H1 (cell line): ENCODE results near the gene DLX5. TPM values are rescaled to one million over a fixed set of nuclear protein-coding genes. Genes with fewer than 3 reads are reported as not detected.

Experiments
- CTCF ChIA-PET: fragments of 300-600 bp; sonication (Branson Sonifier 250); formaldehyde crosslinking; loops from one replicate; lab custom pipeline; 2021; ENCODE audit not compliant: partially characterized antibody; lab: Charles Lee
- POLR2A ChIA-PET: fragments of 300-600 bp; sonication (Branson Sonifier 250); formaldehyde crosslinking; loops from one replicate; lab custom pipeline; 2021; ENCODE audit warnings: inconsistent platforms; ENCODE audit not compliant: partially characterized antibody; lab: Charles Lee
- DNase-seq, 2 experiments: peaks; one replicate each; pipeline versions ENCODE4 v3.0.0 to v3.0.0-alpha.2; 2010 to 2022; ENCODE audit warnings: low spot score in 2 of 2, low read depth in 1 of 2, mixed read lengths in 1 of 2
- FAIRE-seq: peaks from 2 replicates; lab custom pipeline; 2011; peaks lifted over from hg19 to GRCh38; lab: Jason Lieb, UNC
- H2AFZ ChIP-seq: 2 replicates; pipeline ENCODE4 v1.8.1; 2012; ENCODE audit warnings: low read length, inconsistent platforms
- H2AK5ac ChIP-seq: 2 replicates; pipeline ENCODE4 v1.6.1; 2013; ENCODE audit warnings: low read depth, low read length
- H2BK120ac ChIP-seq: replicated peaks from 2 replicates; pipeline ENCODE3; 2013; ENCODE audit warnings: low read depth, low read length, inconsistent platforms
- H2BK12ac ChIP-seq: 2 replicates; pipeline ENCODE4 v1.6.1; 2013; ENCODE audit warnings: low read depth, low read length
- H2BK15ac ChIP-seq: 2 replicates; pipeline ENCODE4 v1.6.1; 2013; ENCODE audit warnings: low read length
- H2BK20ac ChIP-seq: 2 replicates; pipeline ENCODE4 v1.6.1; 2013; ENCODE audit warnings: low read length
- H2BK5ac ChIP-seq: 2 replicates; pipeline ENCODE4 v1.6.1; 2013; ENCODE audit warnings: low read depth, low read length
- H3K14ac ChIP-seq: 2 replicates; pipeline ENCODE4 v1.6.1; 2013; ENCODE audit warnings: inconsistent platforms; ENCODE audit not compliant: insufficient read length
- H3K18ac ChIP-seq: 2 replicates; pipeline ENCODE4 v1.6.1; 2013; ENCODE audit warnings: low read length; ENCODE audit errors: extremely low read depth
- H3K23ac ChIP-seq: 2 replicates; pipeline ENCODE4 v1.6.1; 2013; ENCODE audit warnings: inconsistent platforms; ENCODE audit not compliant: insufficient read length
- H3K23me2 ChIP-seq: 2 replicates; pipeline ENCODE4 v1.6.1; 2013; ENCODE audit warnings: low read depth, low read length
- H3K27ac ChIP-seq: 2 replicates; pipeline ENCODE4 v1.6.1; 2011; ENCODE audit warnings: low read depth, low read length, inconsistent platforms
- H3K27me3 ChIP-seq, 4 experiments: replicated peaks in 1 of 4; 1 replicate in 1 of 4; 2 replicates in 3 of 4; pipeline versions ENCODE4 v1.6.1 to v1.8.1; 2011 to 2013; ENCODE audit warnings: low read length in 3 of 4, mild to moderate bottlenecking in 3 of 4, inconsistent platforms in 2 of 4, mixed read lengths in 2 of 4, moderate library complexity in 1 of 4; ENCODE audit not compliant: control insufficient read depth in 3 of 4, insufficient read depth in 3 of 4; ENCODE audit errors: extremely low read depth in 1 of 4
- H3K36me3 ChIP-seq, 4 experiments: 2 replicates each; pipeline versions ENCODE4 v1.6.1 to v1.8.1; 2011 to 2013; ENCODE audit warnings: mild to moderate bottlenecking in 4 of 4, low read length in 3 of 4, moderate library complexity in 2 of 4, control low read depth in 1 of 4, inconsistent platforms in 1 of 4; ENCODE audit not compliant: insufficient read depth in 4 of 4, control insufficient read depth in 2 of 4
- H3K4ac ChIP-seq: replicated peaks from 2 replicates; pipeline ENCODE3; 2013; ENCODE audit warnings: low read length, low read depth, mixed read lengths, inconsistent platforms; ENCODE audit not compliant: insufficient read length
- H3K4me1 ChIP-seq, 4 experiments: replicated peaks in 1 of 4; 1 replicate in 1 of 4; 2 replicates in 3 of 4; pipeline versions ENCODE4 v1.6.1 to v1.8.1; 2011 to 2013; ENCODE audit warnings: low read length in 3 of 4, inconsistent platforms in 2 of 4, mixed read lengths in 1 of 4; ENCODE audit not compliant: insufficient read depth in 4 of 4, control insufficient read depth in 3 of 4
- H3K4me2 ChIP-seq, 2 experiments: 2 replicates each; pipeline versions ENCODE4 v1.6.1 to v1.8.1; 2011 to 2013; ENCODE audit warnings: low read depth in 2 of 2, low read length in 2 of 2, control low read depth in 1 of 2, inconsistent platforms in 1 of 2, mild to moderate bottlenecking in 1 of 2; ENCODE audit not compliant: insufficient read depth in 1 of 2
- H3K4me3 ChIP-seq, 4 experiments: fragments of 200-600, 300-600 bp in 1 of 4; sonication (generic), shearing (Covaris generic), sonication (Bioruptor Twin) in 1 of 4; 2 replicates each; pipeline versions ENCODE4 v1.5.1 to v1.8.1; 2011 to 2016; ENCODE audit warnings: low read length in 4 of 4, low read depth in 3 of 4, control low read depth in 2 of 4, inconsistent platforms in 2 of 4, mild to moderate bottlenecking in 2 of 4, mixed read lengths in 1 of 4, moderate library complexity in 1 of 4; ENCODE audit not compliant: insufficient read depth in 2 of 4; ENCODE audit errors: extremely low read depth in 1 of 4
- H3K56ac ChIP-seq: replicated peaks from 2 replicates; pipeline ENCODE3; 2013; ENCODE audit warnings: low read depth, mild to moderate bottlenecking, mixed read lengths, low read length, inconsistent platforms; ENCODE audit not compliant: insufficient read length
- H3K79me1 ChIP-seq: 2 replicates; pipeline ENCODE4 v1.6.1; 2013; ENCODE audit warnings: low read depth, low read length, control low read depth
- H3K79me2 ChIP-seq, 2 experiments: 2 replicates each; pipeline versions ENCODE4 v1.6.1 to v1.8.1; 2012 to 2013; ENCODE audit warnings: low read length in 2 of 2, mild to moderate bottlenecking in 2 of 2, inconsistent platforms in 1 of 2; ENCODE audit not compliant: insufficient read depth in 2 of 2, control insufficient read depth in 1 of 2
- H3K9ac ChIP-seq, 4 experiments: replicated peaks in 1 of 4; 1 replicate in 1 of 4; 2 replicates in 3 of 4; pipeline versions ENCODE4 v1.6.1 to v1.8.1; 2011 to 2013; ENCODE audit warnings: low read depth in 3 of 4, low read length in 3 of 4, control low read depth in 2 of 4, mild to moderate bottlenecking in 2 of 4, moderate library complexity in 2 of 4, inconsistent platforms in 1 of 4; ENCODE audit errors: extremely low read depth in 1 of 4
- H3K9me3 ChIP-seq, 2 experiments: 2 replicates each; pipeline versions ENCODE4 v1.6.1 to v1.8.1; 2012 to 2013; ENCODE audit warnings: mild to moderate bottlenecking in 2 of 2, moderate library complexity in 2 of 2, control low read depth in 1 of 2, inconsistent platforms in 1 of 2, low read depth in 1 of 2, low read length in 1 of 2, mixed read lengths in 1 of 2; ENCODE audit not compliant: insufficient read depth in 2 of 2
- H4K20me1 ChIP-seq, 2 experiments: replicated peaks in 1 of 2; 2 replicates each; pipeline versions ENCODE3 to v1.8.1; 2011 to 2013; ENCODE audit warnings: inconsistent platforms in 2 of 2, low read length in 2 of 2, mild to moderate bottlenecking in 1 of 2; ENCODE audit not compliant: insufficient read depth in 2 of 2, control insufficient read depth in 1 of 2
- H4K5ac ChIP-seq: 2 replicates; pipeline ENCODE4 v1.6.1; 2013; ENCODE audit warnings: low read length, low read depth, mixed read lengths, inconsistent platforms; ENCODE audit not compliant: insufficient read length
- H4K8ac ChIP-seq: 2 replicates; pipeline ENCODE4 v1.8.0; 2013; ENCODE audit warnings: mild to moderate bottlenecking, moderate library complexity, low read length, inconsistent platforms; ENCODE audit not compliant: insufficient read depth; ENCODE audit errors: extremely low read depth
- H4K91ac ChIP-seq: replicated peaks from 2 replicates; pipeline ENCODE3; 2013; ENCODE audit warnings: low read length, mixed read lengths, inconsistent platforms; ENCODE audit not compliant: insufficient read length
- ASH2L ChIP-seq: fragments of 200-600, 300-600 bp; sonication (generic); IDR thresholded peaks from one replicate; pipeline ENCODE4 v1.7.1; 2017; ENCODE audit warnings: low read length
- CHD1 ChIP-seq: IDR thresholded peaks from 2 replicates; pipeline ENCODE4 v1.6.1; 2012; ENCODE audit warnings: low read depth, low read length, improper control_type of control experiment
- CTBP2 ChIP-seq: IDR thresholded peaks from 2 replicates; pipeline ENCODE4 v1.7.0; 2011; ENCODE audit warnings: borderline replicate concordance, mild to moderate bottlenecking, moderate library complexity, mixed read lengths, low read length; ENCODE audit not compliant: insufficient read depth, insufficient read length
- EZH2 ChIP-seq: fragments of 200-600 bp; sonication (generic); IDR thresholded peaks from 2 replicates; pipeline ENCODE4 v1.7.1; 2012; ENCODE audit warnings: low read depth, mild to moderate bottlenecking, moderate library complexity, low read length, inconsistent platforms; ENCODE audit not compliant: severe bottlenecking
- POLR2A ChIP-seq, 2 experiments: IDR thresholded peaks; 1 replicate in 1 of 2; 2 replicates in 1 of 2; pipeline ENCODE4 v1.6.1; 2011; ENCODE audit warnings: low read depth in 2 of 2, low read length in 2 of 2, mild to moderate bottlenecking in 2 of 2; ENCODE audit errors: control extremely low read depth in 1 of 2
- RAD21 ChIP-seq, 2 experiments: IDR thresholded peaks in 1 of 2; conservative IDR thresholded peaks in 1 of 2; 2 replicates each; pipeline ENCODE4 v1.6.1; 2011; ENCODE audit warnings: low read depth in 2 of 2, low read length in 2 of 2, improper control_type of control experiment in 1 of 2, inconsistent platforms in 1 of 2, mild to moderate bottlenecking in 1 of 2, moderate library complexity in 1 of 2
- RNF2 ChIP-seq: fragments of 200-900, 300-1000 bp; sonication (generic); IDR thresholded peaks from 2 replicates; pipeline ENCODE4 v1.7.1; 2016; ENCODE audit warnings: borderline replicate concordance, low read depth, mild to moderate bottlenecking, antibody characterized with exemption, low read length; ENCODE audit not compliant: poor library complexity, severe bottlenecking; ENCODE audit errors: missing control alignments
- SP1 ChIP-seq: IDR thresholded peaks from 2 replicates; pipeline ENCODE4 v1.6.1; 2011; ENCODE audit warnings: low read depth, low read length
- WGBS, 2 experiments: shearing (Covaris generic) in 1 of 2; methylation state at CpG; one replicate each; pipeline versions ENCODE4 v1.1.6 to v1.1.7; 2013 to 2015; ENCODE audit warnings: low lambda C conversion rate in 2 of 2, mixed read lengths in 2 of 2, inconsistent platforms in 1 of 2, low coverage in 1 of 2, missing lambda C conversion rate in 1 of 2; ENCODE audit not compliant: insufficient replicate concordance in 2 of 2, insufficient coverage in 1 of 2, insufficient read length in 1 of 2; ENCODE audit errors: extremely low coverage in 1 of 2, missing lambda C conversion rate in 1 of 2; 5-methylcytosine and 5-hydroxymethylcytosine counted together
- polyA plus RNA-seq, 7 experiments: library from polyadenylated mRNA; depleted of rRNA in 3 of 7; stranded (reverse) in 5 of 7; unstranded in 2 of 7; fragments of >200 nt in 5 of 7; fragments of 200-250 nt in 2 of 7; gene quantifications; 1 replicate in 5 of 7; 2 replicates in 1 of 7; 4 replicates in 1 of 7; pipeline versions ENCODE4 v1.2.1 to v1.2.3, GENCODE V29; 2011 to 2013; ENCODE audit warnings: missing spikeins in 2 of 7, mixed read lengths in 2 of 7
- total RNA-seq: library from RNA; stranded (reverse); fragmentation: NEBNext Ultra II Directional; extraction: Animal tissue kit (Norgen Biotek cat#: 25700); gene quantifications from 2 replicates; pipeline ENCODE4 v1.2.1, GENCODE V29; 2021
- TF ChIP-seq, protein P1 (sequence below): IDR thresholded peaks from 2 replicates; pipeline ENCODE4 v1.6.1; 2012; ENCODE audit warnings: inconsistent platforms

The DLX5 gene
- total and polyA plus RNA-seq, 2 of the 8 experiments (the other 6 are each of a cell fraction or from before 2014, with no cell fraction given): not detected

GRCh38 chr7:97020996-97021746 is 3.5 kb downstream of the DLX5 start:
- Histone ChIP-seq H3K4me1 (peaks cover 24 to 49% (median 38%) of the 10 kb centered on the region in 4 experiments), H3K14ac (no peak overlapping the region), H3K4ac (no peak overlapping the region), H3K27me3 (peaks cover 90 to 100% (median 99%) of the 10 kb centered on the region in 4 experiments), H2BK12ac (no peak overlapping the region), H3K23me2 (peaks cover 14% of the 10 kb centered on the region; the same call in 1 of the 2 replicates), H4K5ac (no peak overlapping the region), H2AFZ (no peak overlapping the region), H4K20me1 (peaks cover 16 to 38% of the 10 kb centered on the region in 2 experiments), H3K9me3 (no peaks in the 10 kb centered on the region), H3K36me3 (no peaks in the 10 kb centered on the region; a peak in 1 of 8 replicates), H3K56ac (no peak overlapping the region), H4K91ac (no peak overlapping the region), H3K4me3 (peak overlapping the region; percentile 20 to 53 (median 32); a peak in 6 of 8 replicates), H2BK20ac (no peak overlapping the region), H3K9ac (no peak overlapping the region), H3K27ac (no peak overlapping the region), H3K79me1 (no peaks in the 10 kb centered on the region), H2BK15ac (no peak overlapping the region), H3K18ac (no peak overlapping the region; the same call in 1 of the 2 replicates), H3K4me2 (peak overlapping the region; percentile 4 to 73), H3K23ac (no peak overlapping the region), H2BK120ac (no peak overlapping the region), H2AK5ac (no peak overlapping the region), H2BK5ac (no peak overlapping the region), H4K8ac (peak overlapping the region; percentile 16; the same call in 1 of the 2 replicates), H3K79me2 (no peaks in the 10 kb centered on the region)
- DNase-seq: peak in 1 of 2 experiments; percentile 75
- no peak for FAIRE-seq
- 1% methylated on average over 56 of the region's 67 CpGs; no CpG with 5 or more reads in 1 of the 2 experiments for WGBS, 2 experiments
- ChIA-PET CTCF (interaction anchor here (0.6 to 10.2 kb wide), 11 partner anchors 9 to 1105 kb away, joined by 3 to 150 read pairs (median 4); partner anchors contain the start of gene DLX6), POLR2A (interaction anchor here (1.0 to 3.4 kb wide), 6 partner anchors 11 to 706 kb away, joined by 3 to 22 read pairs (median 5); partner anchors contain the start of gene DLX6)
- TF ChIP-seq RAD21 (IDR thresholded peaks at IDR 0.05 in 1 of 2, conservative IDR thresholded peaks at IDR 0.05 in 1 of 2; ENCODE audit: low read depth in 2 of 2, low read length in 2 of 2): 0 out of 4 replicates have a peak, but pooled peaks of 1 of the 2 experiments have one; percentile 3
- peak; percentile 97 for TF ChIP-seq EZH2
- TF ChIP-seq, protein P1, sequence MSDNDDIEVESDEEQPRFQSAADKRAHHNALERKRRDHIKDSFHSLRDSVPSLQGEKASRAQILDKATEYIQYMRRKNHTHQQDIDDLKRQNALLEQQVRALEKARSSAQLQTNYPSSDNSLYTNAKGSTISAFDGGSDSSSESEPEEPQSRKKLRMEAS: peak; percentile 68
- TF ChIP-seq CTBP2: peak; percentile 62
- TF ChIP-seq ASH2L: peak; percentile 74
- no peak for TF ChIP-seq POLR2A (IDR thresholded peaks at IDR 0.05; ENCODE audit: control extremely low read depth in 1 of 2, low read depth in 2 of 2, low read length in 2 of 2)
- TF ChIP-seq CHD1: no peak
- peak; percentile 81 for TF ChIP-seq RNF2
- 0 out of 2 replicates have a peak, but pooled peaks have one; percentile 8 for TF ChIP-seq SP1
